ENCODE results near the gene RGS6. TPM values are rescaled to one million over a fixed set of nuclear protein-coding genes. Genes with fewer than 3 reads are reported as not detected.

The RGS6 gene
- total and polyA plus RNA-seq, 7 donors, result 0.19 to 1.6 (median 0.42) TPM

DNA sequence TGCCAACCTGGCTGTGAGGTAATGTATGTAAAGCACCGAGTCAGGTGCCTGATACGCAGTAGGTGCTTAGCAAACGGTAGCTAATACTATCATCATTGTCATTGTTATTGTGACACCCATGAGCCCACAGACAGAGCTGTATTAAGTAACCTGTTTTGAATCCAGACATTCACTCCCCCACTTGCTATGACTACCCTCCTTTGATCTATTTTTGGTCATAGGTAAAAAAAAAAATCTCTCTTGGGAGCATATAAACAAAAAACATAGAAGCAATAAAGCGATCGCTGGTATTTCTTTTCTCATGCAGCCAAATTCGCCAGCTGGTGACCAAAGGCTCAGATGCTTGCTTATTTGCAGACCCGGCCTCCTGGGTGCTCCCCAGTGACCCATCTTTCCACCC is 631.4 kb downstream of the RGS6 start:
- ATAC-seq (peak; percentile 31 to 52 (median 48)), DNase-seq (no peak)
- intact Hi-C loops (cut with DNase I), result no loop called here
- TF ChIP-seq, protein P1, sequence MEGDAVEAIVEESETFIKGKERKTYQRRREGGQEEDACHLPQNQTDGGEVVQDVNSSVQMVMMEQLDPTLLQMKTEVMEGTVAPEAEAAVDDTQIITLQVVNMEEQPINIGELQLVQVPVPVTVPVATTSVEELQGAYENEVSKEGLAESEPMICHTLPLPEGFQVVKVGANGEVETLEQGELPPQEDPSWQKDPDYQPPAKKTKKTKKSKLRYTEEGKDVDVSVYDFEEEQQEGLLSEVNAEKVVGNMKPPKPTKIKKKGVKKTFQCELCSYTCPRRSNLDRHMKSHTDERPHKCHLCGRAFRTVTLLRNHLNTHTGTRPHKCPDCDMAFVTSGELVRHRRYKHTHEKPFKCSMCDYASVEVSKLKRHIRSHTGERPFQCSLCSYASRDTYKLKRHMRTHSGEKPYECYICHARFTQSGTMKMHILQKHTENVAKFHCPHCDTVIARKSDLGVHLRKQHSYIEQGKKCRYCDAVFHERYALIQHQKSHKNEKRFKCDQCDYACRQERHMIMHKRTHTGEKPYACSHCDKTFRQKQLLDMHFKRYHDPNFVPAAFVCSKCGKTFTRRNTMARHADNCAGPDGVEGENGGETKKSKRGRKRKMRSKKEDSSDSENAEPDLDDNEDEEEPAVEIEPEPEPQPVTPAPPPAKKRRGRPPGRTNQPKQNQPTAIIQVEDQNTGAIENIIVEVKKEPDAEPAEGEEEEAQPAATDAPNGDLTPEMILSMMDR (IDR thresholded peaks at IDR 0.05), result no peak
- Histone ChIP-seq H3K27ac (no peak overlapping the region), H3K4me1 (peaks cover 14% of the 10 kb centered on the region), H3K27me3 (ENCODE audit: insufficient read depth in 3 of 3, low read length in 2 of 3) (no peaks in the 10 kb centered on the region), H3K9me3 (no peaks in the 10 kb centered on the region), H3K36me3 (ENCODE audit: insufficient read depth in 1 of 2, low read depth in 1 of 2) (no peaks in the 10 kb centered on the region), H3K4me3 (no peak overlapping the region)
- 54 to 61% (median 60%) methylated on average over 7 of the region's 7 CpGs for WGBS, 3 donors

DNA sequence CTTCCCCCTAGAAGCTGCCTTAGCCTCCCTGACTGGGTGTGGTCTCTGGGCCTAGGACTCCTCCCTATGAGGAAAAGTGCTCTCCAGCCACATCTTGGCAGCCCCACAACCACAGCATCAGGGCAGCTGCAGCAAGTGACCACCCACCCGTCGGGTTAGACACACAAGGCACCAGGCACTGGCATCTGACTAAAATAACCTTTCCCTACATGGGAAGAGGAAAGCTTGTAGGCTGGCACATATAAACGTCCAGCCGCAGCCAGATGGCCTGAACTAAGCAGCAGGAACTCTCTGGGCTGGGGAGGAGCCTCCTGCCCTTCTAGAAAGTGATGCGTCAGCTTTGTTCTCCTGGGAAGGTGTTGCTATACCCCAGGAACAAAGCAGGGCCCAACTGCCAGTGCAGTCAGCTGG is 632.9 kb downstream of the RGS6 start:
- peak; percentile 87 to 95 (median 92) for ATAC-seq
- Histone ChIP-seq H3K4me1 (peaks cover 6% of the 10 kb centered on the region), H3K27ac (peak overlapping the region; percentile 25), H3K36me3 (ENCODE audit: insufficient read depth in 1 of 2, low read depth in 1 of 2) (no peaks in the 10 kb centered on the region), H3K4me3 (no peak overlapping the region), H3K27me3 (ENCODE audit: insufficient read depth in 3 of 3, low read length in 2 of 3) (no peaks in the 10 kb centered on the region), H3K9me3 (no peaks in the 10 kb centered on the region)
- TF ChIP-seq, protein P1 (IDR thresholded peaks at IDR 0.05), result no peak
- 21 to 30% (median 25%) methylated on average over 5 of the region's 5 CpGs for WGBS, 3 donors
- DNase-seq, result peak; percentile 51 to 75
- intact Hi-C loops (cut with DNase I), result no loop called here

DNA sequence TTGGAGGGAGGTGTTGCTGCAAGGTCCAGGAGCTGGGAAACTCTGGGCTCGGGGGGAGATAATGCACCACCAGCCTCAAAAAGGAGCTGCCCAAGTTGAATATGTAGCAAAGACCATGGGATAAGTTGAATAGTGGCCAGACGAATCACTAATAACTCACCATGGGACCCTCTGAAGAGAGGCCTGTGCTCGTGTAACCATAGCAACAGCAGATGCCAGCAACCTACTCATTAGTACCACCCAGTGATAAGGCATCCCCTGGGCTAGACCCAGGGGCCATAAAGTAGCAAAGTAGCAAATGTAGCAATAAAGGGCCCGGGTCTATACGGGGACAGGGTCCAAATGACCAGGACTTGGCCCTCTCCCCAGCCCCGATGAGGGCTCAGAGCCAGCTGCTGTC is 633.7 kb downstream of the RGS6 start:
- peaks cover 6% of the 10 kb centered on the region for H3K4me1 ChIP-seq
- H3K4me3 ChIP-seq, result no peak overlapping the region
- no peaks in the 10 kb centered on the region for H3K36me3 ChIP-seq (ENCODE audit: insufficient read depth in 1 of 2, low read depth in 1 of 2)
- 46 to 53% (median 46%) methylated on average over 6 of the region's 6 CpGs for WGBS, 3 donors
- ATAC-seq (no peak), DNase-seq (no peak)
- intact Hi-C loops (cut with DNase I), result no loop called here
- no peaks in the 10 kb centered on the region for H3K9me3 ChIP-seq
- H3K27ac ChIP-seq, result peak overlapping the region; percentile 25
- no peaks in the 10 kb centered on the region for H3K27me3 ChIP-seq (ENCODE audit: insufficient read depth in 3 of 3, low read length in 2 of 3)
- TF ChIP-seq, protein P1 (IDR thresholded peaks at IDR 0.05), result no peak

DNA sequence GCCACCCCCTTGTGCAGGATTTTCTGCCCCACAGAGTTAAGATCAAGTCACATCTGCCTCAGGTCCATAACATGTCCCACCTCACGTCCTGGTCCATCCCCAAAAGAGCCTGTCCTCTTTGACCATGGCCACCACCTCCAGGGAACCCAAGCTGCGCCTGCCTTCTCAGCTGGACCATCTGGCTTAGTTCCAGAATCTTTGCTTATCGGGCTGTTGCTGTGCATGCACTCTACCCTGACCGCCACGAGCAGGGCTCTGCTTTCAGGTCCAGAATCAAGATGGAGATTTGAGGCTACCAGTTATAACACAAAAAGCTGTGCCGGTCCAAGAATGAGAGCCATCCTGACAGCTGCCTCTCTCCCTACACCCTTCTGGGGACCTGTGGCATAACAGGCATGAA is 635.0 kb downstream of the RGS6 start:
- no peak for DNase-seq
- WGBS, 3 donors, result 52 to 65% (median 60%) methylated on average over 6 of the region's 6 CpGs
- Histone ChIP-seq H3K27me3 (ENCODE audit: insufficient read depth in 3 of 3, low read length in 2 of 3) (no peaks in the 10 kb centered on the region), H3K9me3 (no peaks in the 10 kb centered on the region), H3K4me1 (peaks cover 6% of the 10 kb centered on the region), H3K4me3 (no peak overlapping the region), H3K36me3 (ENCODE audit: insufficient read depth in 1 of 2, low read depth in 1 of 2) (no peaks in the 10 kb centered on the region), H3K27ac (no peak overlapping the region)
- TF ChIP-seq, protein P1 (IDR thresholded peaks at IDR 0.05), result no peak
- ATAC-seq, result no peak
- intact Hi-C loops (cut with DNase I), result no loop called here

DNA sequence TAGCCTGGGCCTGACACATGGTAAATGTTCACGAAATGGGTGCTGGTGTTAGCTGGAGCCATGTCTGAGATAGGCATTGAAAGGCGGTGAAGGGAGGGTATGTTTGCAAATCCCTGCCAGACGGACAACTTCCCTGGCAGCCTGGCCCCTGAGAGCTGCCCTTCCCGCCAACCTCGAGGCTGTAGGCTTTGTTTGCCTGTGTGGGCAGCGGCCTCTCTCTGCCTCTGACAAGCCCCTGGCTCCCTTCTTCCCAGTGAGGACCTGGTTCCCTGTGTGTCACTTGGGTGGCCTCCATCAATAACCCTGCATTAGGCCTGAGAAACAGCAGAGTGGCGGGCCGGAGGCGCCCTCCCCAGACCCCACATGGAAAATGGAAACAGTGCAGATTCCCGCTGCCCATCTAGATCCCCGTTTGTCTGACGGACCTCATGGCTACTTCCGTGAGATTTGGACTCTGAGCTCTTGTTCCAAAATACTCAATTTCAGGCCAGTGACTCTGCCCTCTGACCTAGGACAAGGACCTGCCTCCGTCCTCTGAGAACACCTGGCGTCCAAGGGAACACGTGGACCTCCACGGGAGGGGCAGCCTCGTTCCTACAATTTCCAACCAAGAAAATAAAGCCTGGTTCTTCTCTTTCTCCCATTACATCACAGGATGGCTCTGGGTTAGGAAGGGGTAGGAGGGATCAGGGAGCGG is 636.2 kb downstream of the RGS6 start:
- H3K27me3 ChIP-seq (ENCODE audit: insufficient read depth in 3 of 3, low read length in 2 of 3), result no peaks in the 10 kb centered on the region
- no peak overlapping the region for H3K27ac ChIP-seq
- no peaks in the 10 kb centered on the region for H3K9me3 ChIP-seq
- WGBS, 3 donors, result 89 to 91% (median 90%) methylated on average over 19 of the region's 19 CpGs
- peaks cover 6% of the 10 kb centered on the region for H3K4me1 ChIP-seq
- TF ChIP-seq, protein P1 (IDR thresholded peaks at IDR 0.05), result no peak
- DNase-seq (no peak), ATAC-seq (no peak)
- H3K36me3 ChIP-seq (ENCODE audit: insufficient read depth in 1 of 2, low read depth in 1 of 2), result no peaks in the 10 kb centered on the region
- no peak overlapping the region for H3K4me3 ChIP-seq
- intact Hi-C loops (cut with DNase I), result no loop called here
